COR-L47 (cell line): ENCODE results near the gene GZMA.
"Not testable (repeated sequence)": the region's sequence is repeated elsewhere in the genome, so short reads cannot be mapped to it uniquely, and the experiment has no call there.

Experiments used
- DNase-seq: peaks from one replicate; lab custom pipeline; 2025; lab: John Stamatoyannopoulos, UW

The GZMA gene

GRCh38 chr5:55102348-55102747 lies at the start of gene GZMA:
Gene GZMA (plus strand): TSS chr5:55102646. CDS start chr5:55102683, 37 bp downstream.
- DNase-seq, result no peak

- no peak for DNase-seq
Observed at GRCh38 chr5:55055183-55055582, 47.3 kb upstream of the GZMA start.

GRCh38 chr5:55062039-55062779 lies 40.2 kb upstream of the GZMA start:
- no peak for DNase-seq

GRCh38 chr5:55063220-55063863 lies 39.1 kb upstream of the GZMA start:
- no peak for DNase-seq

- no peak for DNase-seq
Observed at GRCh38 chr5:55063899-55064298, 38.5 kb upstream of the GZMA start.

- no peak for DNase-seq
Observed at GRCh38 chr5:55064523-55064922, 37.9 kb upstream of the GZMA start.

GRCh38 chr5:55066277-55066676 lies 36.2 kb upstream of the GZMA start:
- no peak for DNase-seq

- no peak for DNase-seq
Observed at GRCh38 chr5:55070968-55071367, 31.5 kb upstream of the GZMA start.

GRCh38 chr5:55071413-55071812 lies 31.0 kb upstream of the GZMA start:
- DNase-seq, result no peak

GRCh38 chr5:55072666-55073065 lies 29.8 kb upstream of the GZMA start:
- no peak for DNase-seq

GRCh38 chr5:55073211-55073610 lies 29.2 kb upstream of the GZMA start:
- DNase-seq, result no peak

- DNase-seq, result no peak
Observed at GRCh38 chr5:55081541-55081940, 20.9 kb upstream of the GZMA start.

GRCh38 chr5:55089301-55089700 lies 13.1 kb upstream of the GZMA start:
- not testable (repeated sequence) for DNase-seq

- not testable (repeated sequence) for DNase-seq
Observed at GRCh38 chr5:55091011-55091410, 11.4 kb upstream of the GZMA start.

GRCh38 chr5:55096182-55096581 lies 6.3 kb upstream of the GZMA start:
- DNase-seq, result no peak

- DNase-seq, result no peak
Observed at GRCh38 chr5:55096861-55097260, 5.6 kb upstream of the GZMA start.

- not testable (repeated sequence) for DNase-seq
Observed at GRCh38 chr5:55101148-55101547, 1.3 kb upstream of the GZMA start.

- no peak for DNase-seq
Observed at GRCh38 chr5:55101556-55102276, 730 bp upstream of the GZMA start.

- no peak for DNase-seq
Observed at GRCh38 chr5:55104036-55104772, 1.8 kb downstream of the GZMA start.

- no peak for DNase-seq
Observed at GRCh38 chr5:55104946-55105701, 2.7 kb downstream of the GZMA start.

- DNase-seq, result not testable (repeated sequence)
Observed at GRCh38 chr5:55105976-55106375, 3.5 kb downstream of the GZMA start.

GRCh38 chr5:55108661-55109060 lies 6.2 kb downstream of the GZMA start:
- DNase-seq, result no peak
